Measurements from ENCODE around the gene GANC. TPM values are rescaled to one million over a fixed set of nuclear protein-coding genes. Genes with fewer than 3 reads are reported as not detected.

The GANC gene
- total RNA-seq, 1 experiment from 2014 or later = 12.6 TPM

- no peaks in the 10 kb centered on the region for H3K9me3 ChIP-seq
- Mint-ChIP-seq H3K9me3 (ENCODE audit: unreplicated experiment) (no peaks in the 10 kb centered on the region), H3K36me3 (ENCODE audit: insufficient read depth, unreplicated experiment) (peaks cover 62% of the 10 kb centered on the region), H3K27ac (ENCODE audit: unreplicated experiment) (no peak overlapping the region), H3K27me3 (ENCODE audit: insufficient read depth, unreplicated experiment) (no peaks in the 10 kb centered on the region), H3K4me1 (ENCODE audit: low read depth, unreplicated experiment) (peaks cover 6% of the 10 kb centered on the region), H3K4me3 (ENCODE audit: unreplicated experiment) (no peak overlapping the region)
- peaks cover 2% of the 10 kb centered on the region for H3K36me3 ChIP-seq (ENCODE audit: control insufficient read depth, insufficient read depth, low read length)
- ChIA-PET CTCF (interaction anchor here (0.6 kb wide), 2 partner anchors 107 to 184 kb away, joined by 3 read pairs; no protein-coding TSS in a partner anchor), POLR2A (no interaction called here)
- BruUV-seq (replicated peaks) = no TSS peak
- H3K27me3 ChIP-seq (replicated peaks; ENCODE audit: control insufficient read depth, insufficient read depth, low read length) = no peaks in the 10 kb centered on the region
- TF ChIP-seq CTCF (IDR thresholded peaks at IDR 0.05; ENCODE audit: insufficient read depth in 1 of 2, low read depth in 1 of 2, low read length in 1 of 2, severe bottlenecking in 1 of 2, unreplicated experiment in 1 of 2) = no peak
- H3K4me1 ChIP-seq = peaks cover 9% of the 10 kb centered on the region; the same call in 1 of the 2 replicates
- no peak for DNase-seq
- intact Hi-C loops (cut with micrococcal nuclease; ENCODE audit: unreplicated experiment) = no loop called here
- no peak overlapping the region for H3K4me3 ChIP-seq (ENCODE audit: low read depth, low read length)
These were observed 8.2 kb upstream of the GANC start for GRCh38 chr15:42264795-42265194.

- H3K27ac Mint-ChIP-seq (ENCODE audit: unreplicated experiment) = no peak overlapping the region
- H3K4me1 ChIP-seq = peaks cover 25% of the 10 kb centered on the region
- ChIA-PET CTCF (no interaction called here), POLR2A (no interaction called here)
- no peaks in the 10 kb centered on the region for H3K27me3 ChIP-seq (replicated peaks; ENCODE audit: control insufficient read depth, insufficient read depth, low read length)
- no peaks in the 10 kb centered on the region for H3K9me3 ChIP-seq
- no peak overlapping the region for H3K4me3 ChIP-seq (ENCODE audit: low read depth, low read length)
- intact Hi-C loops (cut with micrococcal nuclease; ENCODE audit: unreplicated experiment) = no loop called here
- no peaks in the 10 kb centered on the region for H3K27me3 Mint-ChIP-seq (ENCODE audit: insufficient read depth, unreplicated experiment)
- no peaks in the 10 kb centered on the region for H3K9me3 Mint-ChIP-seq (ENCODE audit: unreplicated experiment)
- TF ChIP-seq CTCF (IDR thresholded peaks at IDR 0.05; ENCODE audit: insufficient read depth in 1 of 2, low read depth in 1 of 2, low read length in 1 of 2, severe bottlenecking in 1 of 2, unreplicated experiment in 1 of 2) = no peak
- BruUV-seq (replicated peaks) = no TSS peak
- H3K4me3 Mint-ChIP-seq (ENCODE audit: unreplicated experiment) = no peak overlapping the region
- no peaks in the 10 kb centered on the region; the same call in 1 of the 2 replicates for H3K36me3 ChIP-seq (ENCODE audit: control insufficient read depth, insufficient read depth, low read length)
- peaks cover 6% of the 10 kb centered on the region for H3K4me1 Mint-ChIP-seq (ENCODE audit: low read depth, unreplicated experiment)
- peaks cover 44% of the 10 kb centered on the region for H3K36me3 Mint-ChIP-seq (ENCODE audit: insufficient read depth, unreplicated experiment)
- no peak for DNase-seq
These were observed 5.7 kb upstream of the GANC start for GRCh38 chr15:42267286-42267685.

GRCh38 chr15:42270551-42270950 lies 2.5 kb upstream of the GANC start:
- H3K27ac Mint-ChIP-seq (ENCODE audit: unreplicated experiment) = no peak overlapping the region
- Histone ChIP-seq H3K9me3 (no peaks in the 10 kb centered on the region), H3K4me1 (peaks cover 27% of the 10 kb centered on the region), H3K27me3 (replicated peaks; ENCODE audit: control insufficient read depth, insufficient read depth, low read length) (no peaks in the 10 kb centered on the region), H3K4me3 (ENCODE audit: low read depth, low read length) (no peak overlapping the region), H3K36me3 (ENCODE audit: control insufficient read depth, insufficient read depth, low read length) (no peaks in the 10 kb centered on the region; the same call in 1 of the 2 replicates)
- ChIA-PET POLR2A (no interaction called here), CTCF (no interaction called here)
- peaks cover 9% of the 10 kb centered on the region for H3K4me1 Mint-ChIP-seq (ENCODE audit: low read depth, unreplicated experiment)
- no peak for TF ChIP-seq CTCF (IDR thresholded peaks at IDR 0.05; ENCODE audit: insufficient read depth in 1 of 2, low read depth in 1 of 2, low read length in 1 of 2, severe bottlenecking in 1 of 2, unreplicated experiment in 1 of 2)
- BruUV-seq (replicated peaks) = no TSS peak
- DNase-seq = no peak
- peaks cover 20% of the 10 kb centered on the region for H3K36me3 Mint-ChIP-seq (ENCODE audit: insufficient read depth, unreplicated experiment)
- no peak overlapping the region for H3K4me3 Mint-ChIP-seq (ENCODE audit: unreplicated experiment)
- H3K27me3 Mint-ChIP-seq (ENCODE audit: insufficient read depth, unreplicated experiment) = no peaks in the 10 kb centered on the region
- H3K9me3 Mint-ChIP-seq (ENCODE audit: unreplicated experiment) = no peaks in the 10 kb centered on the region
- intact Hi-C loops (cut with micrococcal nuclease; ENCODE audit: unreplicated experiment) = loop anchor here (5.0 kb wide), 1 partner anchor 298 kb away; the partner anchor contains the start of gene EHD4
